Activated CD4-positive, CD25-positive, alpha-beta regulatory T cell treated with anti-CD3 and anti-CD28 coated beads, Interleukin-2, amount 50 U/mL, for 24 hours (primary cell): ENCODE data around the gene KIRREL3.

Experiments used
- ATAC-seq, 2 donors: fragments of 150-1000 bp; cut with Tn5 transposase; one replicate each; pipeline ENCODE4 v1.10.0; 2021; ENCODE audit warnings: mild to moderate bottlenecking in 1 of 2, moderate library complexity in 1 of 2

The KIRREL3 gene

DNA sequence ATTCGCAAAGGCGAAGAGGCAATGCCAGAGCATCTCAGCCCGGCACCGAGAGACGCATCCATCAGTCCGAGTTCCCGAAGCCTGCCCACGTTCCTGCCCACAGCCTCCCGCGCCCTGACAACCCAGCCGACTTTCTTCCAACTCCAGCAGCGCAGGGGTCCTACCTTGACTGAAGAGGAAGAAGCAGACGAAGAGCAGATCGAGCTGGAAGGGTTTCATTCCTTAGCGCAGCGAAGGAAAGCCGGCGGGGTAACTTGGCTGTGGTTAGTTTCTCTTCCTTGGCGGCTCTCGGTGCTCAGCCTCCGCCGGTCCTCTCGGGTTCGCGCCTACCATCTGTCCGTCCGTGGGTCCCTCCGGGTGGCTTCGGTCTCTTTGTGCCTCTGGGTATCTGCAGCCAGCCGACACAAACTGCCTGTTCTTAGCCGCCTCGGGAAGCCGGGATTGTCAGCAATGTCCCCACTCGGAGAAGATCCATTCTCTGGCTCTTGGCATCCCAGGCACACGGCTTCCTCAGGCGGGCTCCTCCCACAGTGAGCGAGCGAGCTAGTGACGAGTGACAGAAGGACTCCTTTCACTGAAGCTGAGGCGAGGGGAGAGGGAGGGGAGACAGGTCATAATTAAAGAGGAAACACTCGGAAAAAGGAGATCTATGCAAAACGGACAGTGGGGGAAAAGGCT is at the start of gene KIRREL3:
Gene KIRREL3, minus strand, starts transcription at position 480 of the 678 bp plus-strand sequence.
- no peak for ATAC-seq

DNA sequence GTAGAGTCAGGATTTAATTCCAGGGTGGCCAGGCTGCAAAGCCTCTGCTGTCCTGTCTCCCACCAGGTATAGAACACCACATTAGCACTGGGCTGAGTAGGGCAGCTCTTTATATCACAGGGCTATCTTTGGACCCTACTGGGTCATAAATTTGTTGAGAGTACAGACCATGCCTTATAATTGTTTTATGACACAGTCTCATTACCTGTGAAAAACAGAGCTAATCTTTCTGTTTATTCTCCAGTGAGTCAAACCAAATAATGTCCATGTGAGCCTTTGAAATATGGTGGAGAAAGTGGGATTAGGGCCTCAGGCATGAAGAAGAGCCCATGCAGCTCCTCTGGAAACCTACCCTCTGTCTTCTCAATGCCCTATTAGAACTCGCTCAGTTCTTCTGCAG is 49.6 kb upstream of the KIRREL3 start:
- ATAC-seq, result no peak

DNA sequence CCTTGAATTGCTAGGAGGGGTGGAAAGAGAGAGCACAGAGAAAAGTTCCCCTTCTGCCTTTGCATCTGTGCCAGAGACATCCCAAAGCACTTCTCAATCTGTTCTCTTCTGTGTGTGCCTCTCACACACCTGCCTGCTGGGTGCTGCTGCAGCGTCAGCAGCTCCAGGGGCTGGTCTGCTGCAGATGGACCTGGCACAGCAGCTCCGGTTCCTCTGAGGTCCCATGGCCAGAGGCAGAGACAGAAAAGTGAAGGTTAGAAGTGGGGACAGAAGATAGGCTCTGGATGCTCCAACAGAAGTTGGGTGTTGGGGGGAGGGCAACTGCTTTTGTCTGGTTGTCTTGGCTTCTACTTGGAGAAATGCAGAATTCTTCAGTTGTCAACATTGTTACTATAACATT is 48.9 kb upstream of the KIRREL3 start:
- no peak for ATAC-seq

GRCh38 chr11:127044535-127044934 is 44.0 kb upstream of the KIRREL3 start:
- no peak for ATAC-seq

DNA sequence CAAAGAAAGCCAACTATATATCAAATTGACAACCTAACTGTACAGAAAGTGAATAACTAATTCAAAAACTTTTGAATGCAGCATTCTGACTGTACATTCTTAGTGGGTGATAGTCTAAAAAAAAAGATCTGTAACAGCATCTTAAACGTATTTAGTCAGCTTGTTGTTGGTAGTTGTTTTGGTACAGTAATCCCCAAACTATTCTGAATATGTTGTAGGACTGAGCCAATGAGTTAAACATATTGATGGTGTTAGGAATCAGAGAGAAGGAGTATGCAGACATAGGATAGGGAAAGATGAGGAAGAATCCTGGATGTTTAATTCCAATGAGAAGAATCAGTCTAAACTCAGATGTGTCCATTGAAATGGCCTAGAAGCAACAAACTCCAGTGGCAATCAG is 41.9 kb upstream of the KIRREL3 start:
- no peak for ATAC-seq

GRCh38 chr11:127039591-127039990 is 39.0 kb upstream of the KIRREL3 start:
- no peak for ATAC-seq

- no peak for ATAC-seq
Measured at GRCh38 chr11:127037596-127037995, 37.0 kb upstream of the KIRREL3 start.

- no peak for ATAC-seq
Measured at GRCh38 chr11:127037001-127037400, 36.4 kb upstream of the KIRREL3 start.

- ATAC-seq, result no peak
Measured at GRCh38 chr11:127035824-127036223, 35.3 kb upstream of the KIRREL3 start.

DNA sequence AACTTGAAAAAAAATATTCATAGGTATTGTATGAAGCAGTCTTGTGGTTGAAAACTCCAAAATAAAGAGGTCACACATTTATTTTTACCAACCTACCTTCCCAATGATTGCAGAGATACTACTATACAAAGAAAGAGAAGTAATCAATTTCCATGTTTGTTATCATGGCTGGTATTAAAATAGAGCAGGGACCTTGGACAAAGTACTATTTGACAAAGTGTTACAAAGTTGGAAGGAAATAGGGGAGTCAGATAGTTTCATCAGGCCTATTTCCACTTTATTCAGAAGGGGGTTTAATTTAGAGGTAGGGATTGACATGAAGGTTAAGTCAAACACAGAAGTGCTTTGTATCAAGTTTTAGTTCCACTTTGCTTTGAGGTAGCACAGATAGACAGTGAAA is 34.4 kb upstream of the KIRREL3 start:
- ATAC-seq, result no peak

DNA sequence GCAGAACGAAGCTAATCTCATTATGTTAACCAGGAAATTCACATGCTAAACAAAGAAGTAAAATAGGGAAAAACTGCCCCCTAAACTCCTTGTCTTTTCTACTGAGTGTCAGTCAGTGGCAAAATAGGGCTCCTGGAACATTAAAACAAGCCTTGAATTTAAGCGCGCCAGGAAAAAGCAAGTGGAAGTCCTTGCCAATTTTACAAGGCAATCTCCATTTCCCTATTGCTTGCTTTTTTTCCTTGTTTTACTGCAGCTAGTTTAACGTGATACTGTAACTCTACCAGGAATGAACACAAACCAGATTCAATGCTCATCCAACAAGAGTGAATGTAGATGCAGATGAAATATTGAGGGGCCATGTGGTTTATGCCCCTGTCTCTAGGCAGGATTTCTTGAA is 28.1 kb upstream of the KIRREL3 start:
- ATAC-seq, result no peak

DNA sequence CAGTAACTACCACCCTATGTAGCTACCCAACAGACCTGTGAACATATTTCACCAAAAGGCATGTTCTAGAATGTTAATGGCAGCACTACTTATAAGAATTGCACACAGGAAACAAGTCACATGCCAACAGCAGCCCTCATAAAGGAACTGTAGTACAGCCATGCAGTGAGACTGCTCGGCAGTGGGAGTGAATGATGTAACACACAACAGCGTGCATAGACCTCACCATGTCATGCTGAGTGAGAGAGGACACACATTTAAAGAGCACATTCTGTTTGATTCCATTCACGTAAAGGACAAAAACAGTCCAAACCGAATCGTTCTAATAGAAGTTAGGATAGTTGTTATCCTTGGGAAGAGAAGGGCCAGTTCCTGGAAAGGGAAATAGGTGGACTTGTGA is 27.2 kb upstream of the KIRREL3 start:
- ATAC-seq, result no peak

DNA sequence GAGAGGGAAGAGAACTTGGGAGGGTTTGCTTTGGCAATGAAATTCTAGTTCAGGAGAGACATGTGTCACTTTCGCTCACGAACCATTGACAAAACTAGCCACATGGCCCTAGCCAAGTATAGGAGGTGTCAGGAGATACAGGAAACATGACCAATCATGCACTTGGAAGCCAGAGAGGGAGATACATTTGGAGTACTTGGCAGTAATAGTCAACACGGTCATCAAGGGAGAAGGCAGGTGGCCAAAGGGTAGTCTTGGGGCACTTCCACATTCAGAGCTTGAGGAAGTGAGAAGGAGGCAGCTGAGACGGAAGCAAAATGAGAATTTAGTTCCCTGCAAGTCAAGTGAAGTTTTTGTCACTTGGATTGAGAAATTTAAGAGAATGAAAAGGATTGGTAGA is 26.4 kb upstream of the KIRREL3 start:
- no peak for ATAC-seq

DNA sequence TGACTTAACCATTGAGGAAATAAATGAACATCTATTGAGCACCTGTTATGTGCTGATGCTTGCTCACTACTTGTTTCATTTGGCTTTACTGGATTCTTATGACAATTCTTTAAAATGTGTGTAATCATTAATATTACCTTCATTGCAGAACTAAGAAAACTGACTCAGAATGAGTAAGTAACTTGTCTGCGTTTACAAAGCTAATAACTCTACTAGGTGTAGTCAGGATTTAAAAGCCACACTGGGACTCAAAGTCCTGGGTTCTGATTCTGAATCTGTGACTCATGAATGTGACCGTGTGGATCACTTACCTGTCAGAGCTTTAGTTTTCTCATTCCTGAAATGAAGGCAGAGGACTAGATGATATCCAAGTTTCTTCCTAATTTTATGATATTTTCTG is 23.4 kb upstream of the KIRREL3 start:
- ATAC-seq, result no peak

GRCh38 chr11:127018683-127019279 is 18.2 kb upstream of the KIRREL3 start:
- no peak for ATAC-seq

DNA sequence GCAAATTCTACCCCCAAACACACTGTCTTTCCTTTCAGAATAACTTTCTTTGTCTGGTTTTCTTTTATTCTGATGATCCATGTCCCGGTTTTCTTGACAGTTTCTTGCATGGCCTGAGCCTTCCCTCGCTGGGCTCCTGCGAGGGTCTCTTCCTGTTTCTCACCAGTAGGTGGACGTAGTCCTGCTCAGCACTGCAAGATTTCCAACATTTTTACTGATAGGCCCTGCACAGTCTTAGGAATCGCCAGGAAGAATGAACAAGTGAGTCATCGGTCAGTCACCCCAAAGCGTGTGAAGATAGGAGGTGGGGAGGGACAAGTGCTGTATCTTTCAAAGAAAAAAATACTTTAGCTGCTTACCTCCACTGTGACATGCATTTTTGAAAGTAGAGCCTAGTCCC is 16.9 kb upstream of the KIRREL3 start:
- ATAC-seq, result no peak

GRCh38 chr11:127013550-127013949 is 13.0 kb upstream of the KIRREL3 start:
- ATAC-seq, result no peak

- no peak for ATAC-seq
Measured at GRCh38 chr11:127006311-127006710, 5.7 kb upstream of the KIRREL3 start.

DNA sequence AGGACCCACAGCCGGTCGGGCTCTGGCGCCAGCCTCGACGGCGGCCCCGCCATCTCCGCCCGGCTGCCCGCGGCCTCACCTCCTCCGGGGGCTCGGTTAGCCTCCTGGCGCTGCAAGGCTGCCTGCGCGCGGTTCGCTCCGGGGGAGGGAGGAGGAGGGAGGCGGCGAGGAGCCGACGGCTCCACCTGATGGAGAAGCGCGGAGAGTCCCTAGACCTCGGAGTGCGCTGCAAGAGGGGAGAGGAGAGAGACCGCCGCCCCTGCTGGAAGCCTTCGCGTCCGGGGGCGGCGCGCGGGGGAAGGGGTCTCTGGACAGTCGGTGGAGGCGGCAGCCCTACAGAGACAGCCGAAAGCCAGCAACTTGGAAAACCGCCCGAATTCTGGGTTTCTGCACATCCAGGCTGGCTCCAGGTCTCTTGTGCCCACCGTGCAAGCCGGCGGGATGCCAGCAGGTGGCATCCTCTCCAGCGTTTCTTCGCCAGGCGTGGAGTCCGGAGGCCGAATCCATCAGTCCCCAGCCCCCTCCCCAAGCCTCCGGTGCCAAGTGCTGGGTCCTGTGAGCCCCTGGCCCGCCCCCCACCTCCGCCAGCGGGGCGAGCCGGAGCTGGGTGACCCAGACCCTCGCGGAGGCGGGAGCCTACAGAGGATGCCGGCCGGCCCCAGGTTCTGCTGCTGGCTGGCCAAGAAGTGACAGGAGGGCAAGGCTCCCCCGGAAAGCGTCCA is 2.9 kb upstream of the KIRREL3 start:
- ATAC-seq, result no peak

DNA sequence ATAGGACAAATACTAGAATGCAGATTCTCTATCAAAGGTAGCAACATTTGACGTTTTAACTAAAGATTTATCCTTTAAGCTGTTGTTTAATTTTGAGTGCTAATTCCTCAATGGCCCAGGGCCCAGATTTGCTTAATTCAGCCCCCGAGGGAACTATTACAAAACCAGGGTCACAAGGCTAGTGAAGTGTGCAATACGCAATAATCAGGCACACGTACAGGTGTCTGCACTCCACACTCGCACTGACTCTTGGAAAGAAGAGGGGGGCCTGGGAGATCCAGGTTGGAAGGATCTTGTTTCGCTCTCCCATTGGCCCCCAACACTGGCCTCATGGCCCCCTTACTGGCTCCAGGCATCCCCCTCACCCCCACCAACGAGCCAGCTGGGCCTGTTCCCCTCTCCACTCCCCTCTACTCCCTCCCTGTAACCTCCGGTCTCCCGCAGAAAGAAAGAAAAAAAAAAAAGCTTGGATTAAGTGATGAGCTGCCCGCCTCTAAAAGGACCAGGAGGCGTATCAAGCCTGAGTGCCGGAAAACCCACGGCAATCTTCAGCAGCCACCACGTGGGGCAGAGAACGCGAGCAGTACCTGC is 2.2 kb upstream of the KIRREL3 start:
- ATAC-seq, result no peak

GRCh38 chr11:127000981-127001380 is 411 bp upstream of the KIRREL3 start:
- no peak for ATAC-seq

GRCh38 chr11:126999366-126999765 is 1.2 kb downstream of the KIRREL3 start:
- no peak for ATAC-seq

DNA sequence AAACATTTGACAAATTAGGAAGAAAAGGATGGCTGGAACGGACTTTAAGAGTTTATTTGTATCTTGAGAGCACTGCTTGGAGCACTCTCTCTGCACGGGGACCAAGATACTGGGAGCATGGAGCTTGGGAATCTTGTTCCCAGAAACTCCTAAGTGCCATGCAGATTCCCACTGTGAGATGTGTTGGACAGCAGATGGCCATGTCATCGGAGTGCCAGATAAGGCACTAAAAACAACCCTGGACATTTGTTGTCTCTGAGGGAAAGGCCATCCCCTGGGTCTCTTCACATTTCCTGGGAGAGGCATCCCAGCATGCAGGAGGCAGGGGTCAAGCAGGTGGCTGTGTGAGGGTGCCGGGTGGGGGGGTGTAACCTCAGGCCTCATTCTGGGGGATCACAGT is 2.9 kb downstream of the KIRREL3 start:
- ATAC-seq, result no peak

DNA sequence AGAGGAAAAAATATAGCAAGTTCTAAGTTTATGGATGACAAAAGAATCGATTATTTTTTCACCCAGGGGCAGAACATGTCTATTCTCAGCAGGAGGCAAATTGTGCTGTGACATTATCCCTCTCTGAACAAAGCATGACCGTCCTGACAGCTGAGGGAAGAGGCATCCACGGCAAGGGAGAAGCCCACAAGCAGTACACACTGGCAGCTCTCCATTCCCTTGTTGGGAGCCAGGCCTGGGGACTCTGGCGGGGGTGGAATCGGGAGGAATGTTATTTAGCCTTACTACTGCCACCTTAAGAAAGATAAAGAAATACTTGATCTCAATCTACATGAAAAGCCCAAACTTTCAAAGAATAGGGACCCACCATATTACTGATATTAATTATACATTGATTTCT is 3.4 kb downstream of the KIRREL3 start:
- ATAC-seq, result no peak
